Panc1 (cell line): ENCODE results near the gene CDC7.

ENCODE experiments used
- POLR2AphosphoS5 ChIP-seq: IDR thresholded peaks from 2 replicates; pipeline ENCODE4 v1.6.1; 2012; ENCODE audit warnings: mild to moderate bottlenecking, low read depth, low read length, moderate library complexity
- TF ChIP-seq, protein P1 (sequence below): fragments of 450-650 bp; IDR thresholded peaks from 2 replicates; pipeline ENCODE4 v1.5.1; 2017; ENCODE audit warnings: mild to moderate bottlenecking

DNA sequence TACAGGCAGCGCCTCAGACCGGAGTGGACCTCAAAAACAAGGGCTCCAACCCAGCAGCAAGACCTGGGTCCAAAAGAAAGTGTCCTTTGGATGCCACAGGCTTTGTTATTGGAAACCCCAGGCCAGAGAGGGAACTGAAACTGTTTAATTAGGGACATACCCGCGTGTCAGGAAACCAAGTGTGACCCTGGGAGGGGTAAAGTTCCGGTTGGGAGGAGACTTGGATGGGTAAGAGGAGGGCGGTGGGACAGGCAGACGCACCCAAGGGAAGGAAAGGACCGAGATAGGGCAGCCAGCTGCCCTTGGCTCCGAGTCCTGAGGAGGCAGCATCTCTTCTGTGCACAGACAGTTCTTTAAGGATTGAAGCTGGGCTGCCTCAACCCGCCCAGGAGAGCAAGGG lies 71.4 kb downstream of the CDC7 start:
- TF ChIP-seq POLR2AphosphoS5, result no peak
- TF ChIP-seq, protein P1, sequence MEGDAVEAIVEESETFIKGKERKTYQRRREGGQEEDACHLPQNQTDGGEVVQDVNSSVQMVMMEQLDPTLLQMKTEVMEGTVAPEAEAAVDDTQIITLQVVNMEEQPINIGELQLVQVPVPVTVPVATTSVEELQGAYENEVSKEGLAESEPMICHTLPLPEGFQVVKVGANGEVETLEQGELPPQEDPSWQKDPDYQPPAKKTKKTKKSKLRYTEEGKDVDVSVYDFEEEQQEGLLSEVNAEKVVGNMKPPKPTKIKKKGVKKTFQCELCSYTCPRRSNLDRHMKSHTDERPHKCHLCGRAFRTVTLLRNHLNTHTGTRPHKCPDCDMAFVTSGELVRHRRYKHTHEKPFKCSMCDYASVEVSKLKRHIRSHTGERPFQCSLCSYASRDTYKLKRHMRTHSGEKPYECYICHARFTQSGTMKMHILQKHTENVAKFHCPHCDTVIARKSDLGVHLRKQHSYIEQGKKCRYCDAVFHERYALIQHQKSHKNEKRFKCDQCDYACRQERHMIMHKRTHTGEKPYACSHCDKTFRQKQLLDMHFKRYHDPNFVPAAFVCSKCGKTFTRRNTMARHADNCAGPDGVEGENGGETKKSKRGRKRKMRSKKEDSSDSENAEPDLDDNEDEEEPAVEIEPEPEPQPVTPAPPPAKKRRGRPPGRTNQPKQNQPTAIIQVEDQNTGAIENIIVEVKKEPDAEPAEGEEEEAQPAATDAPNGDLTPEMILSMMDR, result no peak
